Stimulated activated CD8-positive, alpha-beta memory T cell treated with anti-CD3 and anti-CD28 coated beads, Interleukin-15, amount 100 ng/mL, for 1 hour (primary cell): ENCODE results near the gene ALOX5AP.

Experiments
- DNase-seq: peaks from one replicate; pipeline ENCODE4 v3.0.0-alpha.2; 2020; ENCODE audit warnings: low read depth

Gene ALOX5AP

DNA sequence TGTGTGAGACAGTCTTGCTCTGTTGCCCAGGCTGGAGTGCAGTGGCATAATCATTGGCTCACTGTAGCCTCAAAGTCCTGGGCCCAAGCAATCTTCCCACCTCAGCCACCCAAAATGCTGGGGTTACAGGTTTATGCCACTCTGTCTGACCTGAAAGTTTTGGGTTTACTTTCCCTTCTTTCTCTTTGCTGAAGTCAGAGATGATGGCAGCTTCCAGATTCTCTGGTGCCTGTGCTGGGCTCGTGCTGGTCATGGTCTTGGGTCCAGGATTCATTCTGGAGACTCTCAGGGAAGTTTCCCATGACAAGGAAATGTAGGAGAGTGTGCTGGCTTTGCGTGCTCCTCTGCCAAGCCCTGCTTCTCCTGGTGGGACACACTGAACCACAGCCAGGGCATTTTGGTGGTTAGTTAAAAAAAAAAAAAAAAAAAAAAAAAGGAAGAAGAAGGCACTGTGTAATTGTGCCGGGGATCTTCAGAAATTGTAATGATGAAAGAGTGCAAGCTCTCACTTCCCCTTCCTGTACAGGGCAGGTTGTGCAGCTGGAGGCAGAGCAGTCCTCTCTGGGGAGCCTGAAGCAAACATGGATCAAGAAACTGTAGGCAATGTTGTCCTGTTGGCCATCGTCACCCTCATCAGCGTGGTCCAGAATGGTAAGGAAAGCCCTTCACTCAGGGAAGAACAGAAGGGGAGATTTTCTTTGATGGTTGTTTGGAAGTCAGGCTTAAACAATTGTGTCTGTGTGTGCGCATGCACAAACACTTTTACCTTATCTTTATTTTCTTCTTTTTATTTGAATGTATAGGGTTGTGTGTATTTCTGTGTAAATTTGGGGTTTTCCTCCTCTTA, at the start of gene ALOX5AP:
Gene ALOX5AP (plus strand): TSS at position 519 of the 847 bp plus-strand sequence. CDS start 63 bp downstream, at position 582.
- no peak for DNase-seq

DNA sequence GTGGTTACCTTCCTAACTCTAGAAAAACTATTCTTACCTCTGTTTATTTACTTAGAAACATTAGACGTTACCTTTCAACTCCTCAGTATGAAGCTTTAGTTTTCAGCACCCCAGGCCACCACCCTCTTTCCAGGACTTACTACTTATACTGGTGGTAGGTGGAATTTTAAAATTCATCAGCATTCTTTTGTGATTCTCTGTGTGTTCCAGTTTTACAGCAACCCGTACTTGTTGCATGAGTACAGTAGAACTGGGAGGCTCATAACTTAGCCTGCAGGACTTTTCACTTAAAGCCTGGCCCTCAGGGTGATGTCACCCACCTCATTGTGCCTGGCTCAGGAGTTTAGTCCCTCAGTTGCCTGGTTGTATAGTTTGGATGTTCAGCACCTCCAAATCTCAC, 49.4 kb upstream of the ALOX5AP start:
- DNase-seq: no peak

DNA sequence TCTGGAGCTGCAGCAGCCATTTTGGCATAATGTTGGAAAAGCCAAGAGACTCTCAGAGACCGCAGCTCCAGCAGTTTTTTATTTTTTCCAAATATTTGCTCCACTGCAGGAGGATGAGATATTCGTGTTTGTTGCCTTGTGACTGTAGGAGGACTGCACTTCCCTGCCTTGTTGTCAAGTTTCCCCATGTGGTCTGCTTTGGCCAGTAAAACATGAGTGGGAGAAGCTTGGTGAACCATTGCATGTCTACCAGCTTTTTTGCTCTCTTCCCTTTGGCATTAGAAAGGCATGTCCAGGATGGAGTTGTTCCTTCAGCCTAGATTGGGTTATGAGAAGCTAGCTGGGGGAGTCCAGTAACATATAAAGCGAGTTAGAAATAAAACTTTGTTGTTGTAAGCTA, 47.7 kb upstream of the ALOX5AP start:
- no peak for DNase-seq

DNA sequence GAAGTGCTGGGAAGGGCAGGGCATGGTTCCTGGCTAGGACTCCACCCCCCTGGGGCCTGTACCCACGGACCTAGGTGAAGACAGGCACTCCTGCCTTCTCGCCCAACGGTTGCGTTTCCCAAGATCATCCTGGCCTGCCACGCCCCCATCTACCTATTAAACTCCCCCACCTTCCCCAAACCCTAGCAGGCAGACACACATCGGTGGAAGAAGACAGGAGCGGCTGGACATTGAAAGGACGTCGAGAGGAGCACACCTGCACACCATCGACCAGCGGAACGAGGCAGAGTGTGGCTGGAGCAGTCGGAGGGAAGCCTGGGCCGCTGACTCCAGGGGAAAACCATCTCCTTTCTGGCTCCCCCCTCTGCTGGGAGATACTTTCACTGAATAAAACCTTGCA, 45.6 kb upstream of the ALOX5AP start:
- DNase-seq: no peak

DNA sequence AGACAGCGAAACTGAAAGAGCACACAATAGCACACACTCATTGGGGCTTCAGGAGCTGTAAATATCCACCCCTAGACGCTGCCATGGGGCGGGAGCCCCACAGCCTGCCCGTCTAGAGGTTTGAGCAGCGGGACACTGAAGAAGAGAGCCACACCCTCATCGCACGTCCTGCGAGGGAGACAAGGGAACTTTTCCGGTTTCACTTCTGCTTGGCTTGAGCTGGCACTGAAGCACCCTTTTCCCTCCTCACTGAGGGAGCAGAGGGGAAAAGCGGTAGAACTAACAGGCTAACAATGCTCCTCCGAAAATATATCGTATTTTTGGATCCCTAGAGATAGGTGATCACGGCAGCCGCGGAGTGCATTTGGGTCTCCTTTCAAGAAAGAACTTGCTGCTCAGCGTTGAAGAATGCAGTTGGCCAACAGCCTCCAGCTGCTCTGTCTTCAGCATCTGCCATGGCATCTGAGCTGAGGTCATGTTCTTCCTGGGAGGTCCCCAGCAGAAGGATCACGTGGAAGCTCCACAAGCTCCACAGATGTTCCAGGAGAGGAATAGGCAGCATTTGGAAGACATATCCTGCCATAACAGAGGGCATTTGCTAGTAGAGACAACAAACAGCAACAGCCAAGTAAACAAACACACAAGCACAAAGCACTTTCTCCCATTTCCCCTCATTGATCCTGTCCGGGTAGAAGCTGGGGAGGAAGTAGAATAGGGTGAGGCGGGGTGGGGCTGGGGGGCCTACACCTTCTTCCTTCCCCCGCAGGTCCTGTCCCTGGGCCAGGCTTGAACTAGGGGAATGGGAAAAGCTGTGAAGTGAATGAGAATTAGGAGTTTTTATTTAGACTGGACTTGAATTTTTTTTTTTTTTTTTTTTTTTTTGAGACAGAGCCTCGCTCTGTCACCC, 44.8 kb upstream of the ALOX5AP start:
- DNase-seq: no peak

DNA sequence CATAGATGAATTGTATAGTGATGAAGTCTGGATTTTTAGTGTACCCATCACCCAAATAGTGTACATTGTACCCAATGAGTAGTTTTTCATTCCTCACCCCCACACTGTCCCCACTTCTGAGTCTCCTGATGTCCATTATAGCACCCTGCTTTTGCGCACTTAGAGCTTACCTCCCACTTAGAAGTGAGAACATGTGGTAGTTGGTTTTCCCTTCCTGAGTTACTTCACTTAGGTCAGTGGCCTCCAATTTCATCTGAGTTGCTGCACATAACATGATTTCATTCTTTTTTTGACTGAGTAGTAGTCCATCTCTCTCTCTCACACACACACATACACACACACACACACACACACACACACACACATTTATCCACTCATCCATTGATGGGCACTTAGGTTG, 43.2 kb upstream of the ALOX5AP start:
- DNase-seq: no peak

DNA sequence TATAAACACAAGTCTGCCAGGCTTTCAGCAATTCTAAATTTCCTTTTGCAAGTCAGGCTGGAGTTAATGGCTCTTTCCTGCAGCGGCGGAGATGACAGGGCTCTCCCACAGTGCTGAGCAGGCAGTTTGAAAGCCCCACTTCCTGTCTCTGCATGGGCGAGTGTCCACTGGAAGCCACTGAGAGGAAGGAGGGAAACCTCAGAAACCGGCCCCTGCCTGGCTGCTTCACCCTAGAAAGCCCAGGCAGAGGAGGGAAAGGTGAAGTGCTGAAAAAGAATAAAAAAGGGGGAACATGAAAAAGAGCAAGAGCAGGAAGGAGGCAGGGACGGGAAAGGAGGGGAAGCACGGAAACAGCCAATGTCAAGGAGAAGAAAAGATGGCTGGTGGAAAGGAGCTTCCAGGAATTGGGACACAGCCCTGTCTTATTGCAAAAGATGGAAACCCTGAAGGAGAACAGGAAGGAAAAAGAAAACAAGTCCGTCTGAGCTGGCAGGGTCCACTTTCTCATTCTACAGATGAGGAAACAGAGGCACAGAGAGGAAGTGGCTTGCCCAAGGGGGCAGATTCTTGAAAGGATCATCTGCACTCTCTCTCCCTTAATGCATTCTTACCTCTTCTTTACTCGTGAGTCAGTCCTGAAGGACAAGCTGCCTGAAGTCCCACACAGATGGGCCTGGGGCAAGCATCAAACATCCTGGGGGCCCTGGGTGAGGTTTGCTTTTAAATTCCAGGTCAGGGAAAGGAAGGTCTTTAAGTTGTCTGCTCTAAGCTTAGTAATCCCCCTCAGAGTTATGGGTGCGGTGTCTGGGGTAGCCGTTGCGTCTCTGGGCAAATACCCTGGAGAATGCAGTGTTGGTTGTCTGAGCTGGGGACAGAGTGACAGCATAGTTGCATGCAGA, 38.8 kb upstream of the ALOX5AP start:
- no peak for DNase-seq

DNA sequence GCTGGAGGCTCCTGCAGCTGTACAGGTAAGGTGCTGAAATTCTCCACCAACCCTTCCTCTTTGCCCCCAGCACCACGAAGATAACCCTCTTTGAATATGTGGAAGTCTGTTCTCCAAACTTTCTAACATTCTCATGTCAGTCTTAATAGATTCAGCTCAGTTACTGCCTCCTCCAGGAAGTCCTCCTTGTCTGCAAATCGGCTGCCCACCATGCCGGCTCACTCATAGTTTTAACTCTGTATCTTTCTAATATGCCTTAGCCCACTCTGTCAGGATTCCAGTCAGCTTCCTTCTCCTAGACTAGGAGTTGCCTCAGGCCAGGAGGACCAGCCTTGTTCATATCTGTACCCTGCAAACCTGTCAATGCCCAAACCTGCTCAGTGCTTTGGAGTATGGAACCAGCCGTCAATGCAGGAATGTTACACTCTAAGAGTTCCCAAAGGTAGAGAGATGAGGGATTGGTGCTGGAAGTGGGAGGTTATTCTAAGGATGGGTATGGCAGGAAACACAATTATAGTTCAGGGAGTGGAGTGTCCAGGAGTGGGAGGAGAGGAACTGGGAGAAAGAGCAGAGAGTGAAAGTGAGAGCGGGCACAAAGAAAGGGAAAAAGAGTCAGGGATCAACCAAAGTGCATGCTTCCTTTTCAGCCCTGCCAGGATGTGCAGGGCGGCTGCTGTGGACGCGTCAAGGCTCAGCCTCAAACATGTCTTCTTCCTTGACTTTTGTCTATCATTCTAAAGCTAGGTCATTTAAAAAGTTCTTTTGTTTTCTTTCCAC, 38.0 kb upstream of the ALOX5AP start:
- DNase-seq: no peak

DNA sequence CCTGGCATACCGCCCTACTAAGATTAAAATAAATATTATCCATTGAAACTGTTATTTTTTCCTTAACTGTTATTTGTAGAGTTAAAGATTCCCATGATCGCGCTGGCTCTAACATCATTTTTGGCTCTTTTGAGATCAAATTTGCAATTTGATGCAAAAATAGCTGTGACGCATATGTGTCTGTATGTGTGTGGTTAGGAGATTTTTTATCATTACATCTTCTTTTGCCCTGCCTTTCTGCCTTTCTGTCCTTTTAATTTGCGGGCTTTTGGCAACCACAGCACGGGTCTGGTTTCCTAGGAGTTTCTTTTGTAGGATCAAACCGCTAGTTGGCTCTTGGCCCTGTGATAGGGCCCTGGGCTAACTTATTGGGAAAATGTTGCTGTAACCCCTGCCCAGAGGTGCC, 37.3 kb upstream of the ALOX5AP start:
- DNase-seq: no peak

DNA sequence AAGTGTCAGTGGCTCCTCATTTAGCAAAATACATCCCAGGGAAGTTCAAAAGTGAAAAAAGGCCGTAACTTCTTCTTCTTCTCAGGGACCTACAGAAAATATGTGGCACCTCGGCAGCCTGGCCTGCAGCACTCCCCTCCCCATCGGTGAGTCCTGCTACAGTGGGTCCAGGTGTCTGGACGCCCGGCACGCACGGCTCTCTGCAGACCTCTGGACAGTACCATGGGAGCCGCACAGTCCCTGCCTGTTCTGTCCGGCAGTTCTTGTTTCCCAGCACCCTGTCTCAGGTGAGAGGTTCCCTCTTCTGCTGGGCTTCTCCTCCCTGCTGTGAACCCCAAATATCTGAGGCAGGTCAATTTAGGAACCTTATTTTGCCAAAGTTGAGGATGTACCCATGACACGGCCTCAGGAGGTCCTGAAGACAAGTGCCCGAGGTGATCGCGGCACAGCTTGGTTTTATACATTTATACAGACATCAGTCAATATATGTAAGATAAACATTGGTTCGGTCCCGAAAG, 36.8 kb upstream of the ALOX5AP start:
- DNase-seq: no peak

DNA sequence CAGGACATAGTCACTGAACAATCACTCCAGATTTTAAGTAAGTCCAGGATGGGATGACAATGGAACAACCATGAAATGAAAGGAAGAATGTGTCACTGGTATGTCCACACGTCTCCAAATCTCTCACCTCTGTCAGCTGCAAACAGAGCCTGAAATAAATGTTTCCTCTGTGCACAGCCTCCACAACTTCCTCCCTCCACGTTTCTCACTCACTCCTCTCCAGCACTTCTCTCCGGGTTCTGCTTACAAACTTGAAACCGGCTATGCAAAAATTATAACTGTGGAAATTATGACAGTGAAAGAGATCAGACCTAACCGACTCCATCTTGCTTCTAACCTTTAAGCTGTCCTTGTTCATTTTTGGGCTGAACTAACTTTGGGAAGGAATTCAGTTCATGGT, 35.0 kb upstream of the ALOX5AP start:
- no peak for DNase-seq

DNA sequence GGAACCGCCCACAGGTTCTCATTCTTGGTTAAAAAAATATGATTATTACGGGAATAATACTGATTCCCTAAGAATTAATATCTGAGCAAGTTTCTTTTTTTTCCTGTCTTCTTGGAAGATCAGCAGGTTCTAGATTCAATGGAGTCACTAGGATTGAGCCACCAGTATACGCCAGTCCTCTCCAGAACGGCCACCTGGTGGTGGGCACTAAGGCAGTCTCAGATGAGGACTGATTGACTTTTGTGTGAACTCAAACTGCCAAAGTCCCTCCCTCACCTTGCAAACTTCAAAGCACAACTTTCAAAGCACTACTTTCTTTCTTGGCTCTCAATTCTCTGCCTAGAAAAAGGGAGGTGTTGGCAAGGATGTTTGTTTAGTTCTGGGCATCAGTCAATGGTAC, 33.3 kb upstream of the ALOX5AP start:
- no peak for DNase-seq

DNA sequence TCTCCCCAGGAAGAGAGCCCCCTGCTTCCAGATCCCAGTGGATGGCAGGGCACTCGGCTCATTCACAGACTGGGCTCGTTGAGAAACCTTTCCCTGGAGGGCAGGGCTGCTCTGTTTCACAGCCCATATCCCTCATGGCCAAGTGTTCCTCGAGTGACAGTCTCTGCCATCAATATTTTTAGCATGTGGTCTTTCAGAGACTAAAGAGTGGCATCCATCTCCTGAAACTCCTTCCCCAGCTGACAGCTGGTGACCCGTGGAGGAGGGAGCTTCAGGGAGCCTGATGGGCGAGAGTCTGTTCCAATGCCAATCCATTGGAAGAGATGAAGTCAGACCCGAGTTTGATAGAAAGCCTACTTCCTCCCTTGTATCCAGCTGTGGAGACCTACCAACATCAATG, 30.7 kb upstream of the ALOX5AP start:
- DNase-seq: no peak

DNA sequence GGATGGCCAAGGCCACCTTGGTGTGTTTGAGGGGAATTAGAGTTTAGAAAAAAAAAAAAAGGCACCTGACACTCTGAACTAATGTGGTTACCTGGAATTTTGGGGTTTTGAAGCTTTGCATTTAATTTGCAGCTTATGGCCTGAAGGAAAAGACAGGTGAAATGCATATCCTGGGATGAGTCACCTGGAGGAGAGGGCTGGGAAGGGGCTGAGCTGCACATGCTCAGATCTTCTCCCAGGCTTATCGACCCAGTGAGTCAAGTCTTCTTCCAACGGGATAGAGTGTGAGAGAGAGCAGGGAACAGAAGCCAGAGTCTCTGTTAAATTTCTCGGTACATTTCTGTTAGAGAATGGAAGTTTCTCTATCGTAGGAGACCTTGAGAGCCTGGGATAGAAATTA, 29.7 kb upstream of the ALOX5AP start:
- no peak for DNase-seq

DNA sequence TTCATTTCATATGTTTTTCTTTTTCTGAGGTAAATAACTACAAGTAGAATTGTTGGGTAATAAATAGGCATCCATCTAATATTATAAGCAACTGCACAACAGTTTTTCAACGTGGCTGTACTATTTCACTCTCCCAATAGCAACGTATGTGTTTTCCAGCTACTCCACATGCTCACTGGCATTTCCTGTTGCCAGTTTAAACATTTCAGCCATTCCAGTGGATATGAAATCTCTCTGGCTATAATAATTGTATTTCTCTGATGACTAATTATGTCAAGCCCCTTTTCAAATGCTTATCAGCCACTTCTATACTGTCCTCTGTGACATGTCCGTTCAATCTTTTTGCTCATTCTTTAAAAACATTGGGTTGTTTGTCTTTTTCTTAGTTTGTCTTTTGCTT, 26.8 kb upstream of the ALOX5AP start:
- no peak for DNase-seq

DNA sequence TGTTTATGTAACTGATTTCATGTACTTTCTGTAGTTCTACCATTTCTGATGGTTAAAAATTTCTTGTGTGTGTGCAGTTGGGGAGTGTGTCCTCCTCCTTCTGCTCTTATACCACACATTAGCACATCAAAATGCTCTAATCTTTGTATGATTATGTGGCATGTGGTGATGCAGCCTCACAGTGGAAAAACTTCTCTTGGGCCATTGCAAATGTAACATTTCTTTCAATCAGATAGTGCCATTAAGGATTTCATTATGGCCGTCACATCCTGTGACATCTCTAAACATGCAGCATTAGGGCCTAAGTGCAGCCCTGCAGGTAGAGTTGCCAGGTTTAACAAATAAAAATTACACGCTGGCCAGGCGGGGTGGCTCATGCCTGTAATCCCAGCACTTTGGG, 24.9 kb upstream of the ALOX5AP start:
- no peak for DNase-seq

DNA sequence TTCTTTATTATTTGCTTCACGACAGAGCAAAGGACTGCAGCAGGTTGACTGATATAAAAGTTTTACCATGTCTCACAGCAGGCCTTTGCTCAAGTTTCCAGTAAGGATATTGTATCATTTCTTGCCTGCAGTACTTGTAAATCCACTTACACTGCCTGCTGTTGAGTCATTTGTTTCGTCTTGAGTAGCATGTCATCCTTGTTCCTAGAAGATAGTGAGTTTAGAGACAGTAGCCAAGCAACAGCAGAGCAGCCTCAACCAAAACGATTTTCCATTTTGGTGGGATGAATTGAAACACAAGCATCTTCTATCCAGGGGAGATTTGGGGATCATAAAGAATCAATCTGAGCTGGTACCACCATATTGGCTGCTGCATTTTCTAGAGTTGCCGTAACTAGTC, 24.0 kb upstream of the ALOX5AP start:
- DNase-seq: no peak

DNA sequence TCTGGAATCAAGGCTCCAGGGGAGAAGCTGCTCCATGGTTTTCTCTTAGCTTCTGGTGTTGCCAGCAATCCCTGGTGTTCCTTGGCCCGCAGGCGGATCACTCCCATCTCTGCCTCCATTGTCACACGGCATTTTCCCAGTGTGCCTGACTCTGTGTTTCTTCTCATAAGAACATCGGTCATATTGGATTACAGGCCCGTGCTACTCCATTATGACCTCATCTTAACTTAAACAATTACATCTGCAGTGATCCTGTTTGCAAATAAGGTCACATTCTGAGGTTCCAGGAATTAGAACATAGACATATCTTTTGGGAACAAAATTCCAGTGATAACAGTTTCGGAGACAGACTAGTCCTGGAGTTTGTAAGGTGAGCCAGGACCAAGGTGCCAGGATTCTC, 23.5 kb upstream of the ALOX5AP start:
- no peak for DNase-seq

DNA sequence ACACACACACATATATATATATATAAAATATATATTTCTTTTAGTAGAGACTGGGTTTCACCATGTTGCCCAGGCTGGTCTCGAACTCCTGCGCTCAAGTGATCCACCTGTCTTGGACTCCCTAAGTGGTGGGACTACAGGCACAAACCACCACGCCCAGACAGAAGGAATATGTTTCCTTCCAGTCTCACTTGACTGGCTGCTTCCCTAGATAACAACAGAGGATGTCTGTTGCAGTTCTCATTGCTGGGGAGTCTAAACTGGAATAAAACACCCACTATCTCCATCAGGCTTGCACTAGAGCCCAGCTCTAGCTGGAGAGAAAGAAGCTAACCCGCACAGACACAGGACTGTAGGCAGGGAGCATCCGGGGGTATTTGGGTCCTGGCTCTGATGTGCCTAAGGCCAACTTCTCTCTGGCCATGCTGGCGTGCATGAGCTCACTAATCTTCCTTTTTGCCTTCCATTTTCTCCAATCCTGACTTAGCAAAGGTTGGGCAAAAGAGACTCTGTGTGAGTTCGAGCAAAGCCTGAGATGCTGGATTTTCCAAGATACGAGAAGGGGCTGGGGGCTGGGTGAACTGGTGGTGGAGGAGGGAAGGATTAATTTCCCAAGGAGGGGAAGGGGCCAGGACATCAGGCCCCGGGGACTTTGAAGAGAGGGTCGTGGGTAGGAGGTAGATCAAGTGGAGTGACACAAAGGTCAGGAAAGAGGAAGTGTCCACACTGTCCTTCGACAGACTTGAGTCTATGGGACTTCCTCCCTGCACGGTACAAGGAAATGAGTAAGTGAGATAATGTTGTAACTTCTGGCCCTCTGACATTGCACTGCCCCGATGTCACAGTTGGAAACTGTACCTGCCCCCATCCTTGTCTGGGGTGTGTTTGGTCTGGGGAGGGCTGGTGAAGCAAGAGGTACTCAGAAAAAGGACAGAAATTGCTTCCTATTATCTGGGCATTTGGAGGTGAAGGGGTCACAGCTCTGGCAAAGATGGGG, 22.5 kb upstream of the ALOX5AP start:
- DNase-seq: no peak
